Fibroblast of skin of back (primary cell): ENCODE measurements around the gene SNAP91.
"Not testable (repeated sequence)": the region's sequence is repeated elsewhere in the genome, so short reads cannot be mapped to it uniquely, and the experiment has no call there.

Experiments
- DNase-seq: peaks from one replicate; pipeline ENCODE4 v3.0.0-alpha.2; 2013

SNAP91 gene

GRCh38 chr6:83615025-83615999 lies 93.6 kb downstream of the SNAP91 start:
- peak; percentile 38 for DNase-seq

- peak; percentile 30 for DNase-seq
Observed at GRCh38 chr6:83613378-83613777, 95.5 kb downstream of the SNAP91 start.

- no peak for DNase-seq
Observed at GRCh38 chr6:83609248-83609647, 99.7 kb downstream of the SNAP91 start.

- no peak for DNase-seq
Observed at GRCh38 chr6:83605517-83605916, 103.4 kb downstream of the SNAP91 start.

GRCh38 chr6:83603551-83603950 lies 105.3 kb downstream of the SNAP91 start:
- DNase-seq, result no peak

- DNase-seq, result no peak
Observed at GRCh38 chr6:83601119-83601518, 107.8 kb downstream of the SNAP91 start.

- no peak for DNase-seq
Observed at GRCh38 chr6:83600459-83600858, 108.4 kb downstream of the SNAP91 start.

GRCh38 chr6:83597511-83597910 lies 111.4 kb downstream of the SNAP91 start:
- no peak for DNase-seq

- no peak for DNase-seq
Observed at GRCh38 chr6:83597051-83597450, 111.8 kb downstream of the SNAP91 start.

DNA sequence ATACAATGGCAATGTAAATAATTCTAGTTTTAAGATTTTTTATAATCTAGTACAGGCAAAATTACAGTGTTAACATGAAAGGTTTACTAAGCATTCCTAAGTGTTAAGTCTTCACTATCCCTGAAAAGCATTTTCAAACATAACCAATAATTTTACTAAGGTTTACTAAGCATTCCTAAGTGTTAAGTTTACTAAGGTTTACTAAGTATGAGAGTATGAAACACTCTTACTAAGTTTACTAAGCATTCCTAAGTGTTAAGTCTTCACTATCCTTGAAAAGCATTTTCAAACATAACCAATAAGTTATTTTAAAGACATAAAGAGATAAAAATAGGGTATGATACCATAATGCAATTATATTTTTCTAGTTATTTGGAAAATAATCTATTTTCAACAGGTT lies 114.0 kb downstream of the SNAP91 start:
- DNase-seq, result peak; percentile 52

DNA sequence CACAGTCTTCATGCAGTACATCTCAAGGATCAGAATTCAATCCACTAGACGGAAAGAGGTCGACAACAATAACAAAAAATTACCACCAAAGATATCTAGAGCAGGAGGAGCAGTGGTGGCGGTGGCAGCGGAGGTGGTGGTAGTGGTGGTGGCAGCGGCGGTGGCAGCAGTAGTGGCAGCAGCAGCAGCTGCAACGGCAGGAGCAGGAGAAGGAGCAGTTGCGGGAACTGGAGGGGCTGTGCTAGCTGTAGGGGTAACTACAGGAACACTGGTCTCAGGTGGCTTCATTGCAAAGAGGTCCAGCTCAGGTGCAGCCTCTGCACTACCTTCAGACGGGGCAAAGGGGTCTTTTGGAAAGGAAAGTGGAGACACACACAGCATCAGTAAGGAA lies 115.5 kb downstream of the SNAP91 start:
- no peak for DNase-seq

- DNase-seq, result peak; percentile 25
Observed at GRCh38 chr6:83592770-83593394, 116.0 kb downstream of the SNAP91 start.

DNA sequence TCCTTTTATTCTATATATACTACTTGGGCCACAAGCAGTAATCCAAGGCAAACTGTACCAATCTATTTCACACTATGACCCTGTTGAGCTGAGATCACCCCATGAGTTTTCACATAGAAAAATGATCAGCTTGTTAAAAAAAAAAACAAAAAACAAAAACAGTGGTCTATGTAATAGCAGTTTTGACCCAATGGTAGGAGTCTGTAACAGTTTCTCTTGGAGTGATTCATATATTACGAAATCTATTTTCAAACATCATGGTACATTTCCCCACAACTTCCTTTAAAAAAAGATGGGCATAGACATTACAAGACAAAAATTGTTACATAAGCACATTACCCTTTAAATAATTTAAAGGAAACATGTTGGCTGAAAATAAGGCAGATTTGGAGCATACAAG lies 118.5 kb downstream of the SNAP91 start:
- DNase-seq, result no peak

DNA sequence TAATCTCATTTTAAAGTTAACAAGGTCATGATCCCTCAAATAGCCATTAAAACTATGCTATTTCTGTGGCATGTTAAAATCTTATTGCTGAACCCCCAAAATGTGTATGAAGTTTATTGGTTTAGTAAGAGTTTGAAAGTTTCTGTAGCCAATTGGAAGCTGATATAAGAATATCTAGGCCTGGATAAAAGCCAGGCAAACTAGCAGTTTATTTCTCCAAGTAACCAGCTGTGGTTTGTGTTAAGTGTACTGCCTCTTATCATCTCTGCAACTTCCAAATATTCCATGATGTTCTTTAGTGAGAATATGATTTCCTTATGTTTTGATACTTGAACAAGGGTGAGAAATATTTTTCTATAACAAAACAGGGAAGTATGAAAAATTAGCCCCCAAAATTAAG lies 119.8 kb downstream of the SNAP91 start:
- DNase-seq, result no peak

- no peak for DNase-seq
Observed at GRCh38 chr6:83578057-83578456, 130.8 kb downstream of the SNAP91 start.

GRCh38 chr6:83574783-83575182 lies 134.1 kb downstream of the SNAP91 start:
- no peak for DNase-seq

DNA sequence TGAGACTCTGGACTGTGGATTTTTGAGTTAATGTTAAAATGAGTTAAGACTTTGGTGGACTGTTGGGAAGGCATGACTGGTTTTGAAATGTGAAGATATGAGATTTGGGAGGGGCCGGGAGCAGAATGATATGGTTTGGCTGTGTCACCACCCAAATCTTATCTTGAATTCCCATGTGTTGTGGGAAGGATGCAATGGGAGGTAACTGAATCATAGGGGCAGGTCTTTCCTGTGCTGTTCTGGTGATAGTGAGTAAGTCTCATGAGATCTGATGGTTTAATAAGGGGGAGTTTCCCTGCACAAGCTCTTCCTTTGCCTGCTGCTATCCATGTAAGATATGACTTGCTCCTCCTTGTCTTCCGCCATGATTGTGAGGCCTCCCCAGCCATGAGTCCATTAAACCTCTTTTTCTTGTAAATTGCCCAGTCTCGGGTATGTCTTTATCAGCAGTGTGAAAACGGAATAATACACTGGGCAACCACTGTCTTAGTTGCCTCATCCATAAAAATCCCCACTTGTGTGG lies 137.2 kb downstream of the SNAP91 start:
- not testable (repeated sequence) for DNase-seq

GRCh38 chr6:83558975-83559374 lies 149.9 kb downstream of the SNAP91 start:
- DNase-seq, result no peak

GRCh38 chr6:83556871-83557270 lies 152.0 kb downstream of the SNAP91 start:
- no peak for DNase-seq

DNA sequence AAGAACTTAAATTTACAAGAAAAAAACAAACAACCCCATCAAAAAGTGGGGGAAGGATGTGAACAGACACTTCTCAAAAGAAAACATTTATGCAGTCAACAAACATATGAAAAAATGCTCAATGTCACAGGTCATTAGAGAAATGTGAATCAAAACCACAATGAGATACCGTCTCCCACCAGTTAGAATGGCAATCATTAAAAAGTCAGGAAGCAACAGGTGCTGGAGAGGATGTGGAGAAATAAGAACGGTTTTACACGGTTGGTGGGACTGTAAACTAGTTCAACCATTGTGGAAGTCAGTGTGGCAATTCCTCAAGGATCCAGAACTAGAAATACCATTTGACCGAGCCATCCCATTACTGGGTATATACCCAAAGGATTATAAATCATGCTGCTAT lies 157.2 kb downstream of the SNAP91 start:
- not testable (repeated sequence) for DNase-seq

DNA sequence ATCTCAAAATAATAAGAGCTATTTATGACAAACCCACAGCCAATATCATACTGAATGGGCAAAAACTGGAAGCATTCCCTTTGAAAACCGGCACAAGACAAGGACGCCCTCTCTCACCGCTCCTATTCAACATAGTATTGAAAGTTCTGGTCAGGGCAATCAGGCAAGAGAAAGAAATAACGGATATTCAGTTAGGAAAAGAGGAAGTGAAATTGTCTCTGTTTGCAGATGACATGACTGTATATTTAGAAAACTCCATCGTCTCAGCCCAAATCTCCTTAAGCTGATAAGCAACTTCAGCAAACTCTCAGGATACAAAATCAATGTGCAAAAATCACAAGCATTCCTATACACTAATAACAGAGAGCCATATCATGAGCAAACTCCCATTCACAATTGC lies 158.4 kb downstream of the SNAP91 start:
- not testable (repeated sequence) for DNase-seq

- no peak for DNase-seq
Observed at GRCh38 chr6:83546636-83547035, 162.3 kb downstream of the SNAP91 start.

DNA sequence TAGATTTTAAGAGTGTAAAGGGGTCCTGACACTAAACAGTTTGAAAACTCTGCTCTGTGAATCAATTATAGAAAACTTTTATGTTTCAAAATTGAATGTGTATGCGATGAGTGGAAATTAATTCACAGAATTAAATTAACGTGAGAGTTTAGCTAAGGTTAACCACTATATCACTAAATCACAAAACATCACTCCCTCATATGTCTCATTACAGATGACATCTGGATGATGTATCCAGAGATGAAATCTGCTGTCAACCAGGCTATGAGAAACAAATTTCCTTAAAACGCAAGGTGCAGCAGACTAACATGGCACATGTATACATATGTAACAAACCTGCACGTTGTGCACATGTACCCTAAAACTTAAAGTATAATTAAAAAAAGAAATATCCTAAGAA lies 169.2 kb downstream of the SNAP91 start:
- DNase-seq, result no peak
